Stomach smooth muscle (tissue), 2 donors: Measurements from ENCODE around the gene SH2D4B.

Experiments
- H3K27ac ChIP-seq: one replicate; pipeline ENCODE4 v1.7.0; 2013; ENCODE audit warnings: mild to moderate bottlenecking, low read length, inconsistent platforms
- H3K27me3 ChIP-seq, 2 donors: one replicate each; pipeline ENCODE4 v1.7.0; 2013; ENCODE audit warnings: low read length in 2 of 2; ENCODE audit not compliant: insufficient read depth in 2 of 2, control insufficient read depth in 1 of 2
- H3K36me3 ChIP-seq, 2 donors: one replicate each; pipeline ENCODE4 v1.7.0; 2013; ENCODE audit warnings: low read length in 2 of 2; ENCODE audit not compliant: control insufficient read depth in 2 of 2, insufficient read depth in 2 of 2
- H3K4me1 ChIP-seq: one replicate; pipeline ENCODE4 v1.7.0; 2013; ENCODE audit warnings: low read length; ENCODE audit not compliant: control insufficient read depth, insufficient read depth
- H3K4me3 ChIP-seq, 2 donors: one replicate each; pipeline ENCODE4 v1.7.0; 2013; ENCODE audit warnings: low read length in 2 of 2
- H3K9ac ChIP-seq, 2 donors: one replicate each; pipeline ENCODE4 v1.7.0; 2013; ENCODE audit warnings: low read length in 2 of 2, mild to moderate bottlenecking in 1 of 2
- H3K9me3 ChIP-seq, 2 donors: one replicate each; pipeline ENCODE4 v1.7.0; 2013; ENCODE audit warnings: low read length in 2 of 2; ENCODE audit not compliant: control insufficient read depth in 2 of 2
- donor health status: healthy.
- donor health status: Pancreatic carcinoma.

SH2D4B gene

DNA sequence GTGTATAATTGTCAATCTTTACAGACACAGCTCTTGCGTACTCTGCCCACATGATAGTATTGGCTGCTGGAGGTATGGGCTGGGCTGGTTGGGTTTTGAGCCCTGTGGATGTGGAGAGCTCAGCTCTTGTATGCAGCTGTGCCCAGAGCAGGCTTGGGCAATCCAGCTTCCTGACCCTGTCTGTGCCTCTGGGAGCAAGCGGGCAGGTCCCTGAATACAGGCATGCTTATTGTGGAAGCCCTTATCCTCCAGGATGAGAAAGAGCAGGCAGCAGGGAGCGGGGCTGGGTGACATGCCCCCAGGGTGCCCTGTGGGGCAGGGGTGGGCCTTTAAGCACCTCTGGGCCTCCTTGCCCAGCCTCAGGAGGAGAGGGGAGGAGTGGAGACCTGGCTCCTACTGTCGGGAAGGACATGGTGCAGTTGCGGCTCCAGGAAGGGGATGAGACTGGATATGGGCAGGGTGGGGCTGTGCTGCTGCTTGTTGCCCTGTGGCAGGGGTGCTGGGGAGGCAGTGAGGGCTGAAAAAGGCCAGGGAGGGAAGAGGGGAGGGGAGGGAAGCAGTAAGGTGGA lies 32.7 kb upstream of the SH2D4B start:
- Histone ChIP-seq H3K27me3 (no peaks in the 10 kb centered on the region), H3K9me3 (no peaks in the 10 kb centered on the region), H3K27ac (peak overlapping the region; percentile 24), H3K9ac (peak overlapping the region; percentile 24 to 36), H3K36me3 (peaks cover 5 to 6% of the 10 kb centered on the region in 2 donors), H3K4me3 (no peak overlapping the region), H3K4me1 (peaks cover 41% of the 10 kb centered on the region)

DNA sequence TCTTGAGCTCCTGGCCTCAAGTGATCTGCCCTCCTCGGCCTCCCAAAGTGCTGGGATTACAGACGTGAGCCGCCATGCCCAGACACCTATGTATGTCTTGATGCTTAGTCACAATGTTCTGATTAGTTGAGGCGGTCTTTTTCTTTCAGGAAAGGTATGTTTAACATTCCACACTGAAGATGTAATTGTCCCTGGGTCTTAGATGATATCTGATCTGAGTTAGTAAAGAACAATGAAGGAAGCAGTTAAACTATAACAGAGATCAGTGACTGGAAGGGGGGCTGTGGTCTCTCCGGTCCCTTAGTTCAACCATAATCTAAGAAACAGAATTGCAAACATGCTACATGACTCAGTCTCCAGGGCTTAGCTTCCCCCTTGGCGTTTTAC lies 31.5 kb upstream of the SH2D4B start:
- Histone ChIP-seq H3K4me3 (no peak overlapping the region), H3K4me1 (peaks cover 36% of the 10 kb centered on the region), H3K36me3 (peaks cover 6 to 8% of the 10 kb centered on the region in 2 donors), H3K27me3 (no peaks in the 10 kb centered on the region), H3K27ac (no peak overlapping the region), H3K9me3 (no peaks in the 10 kb centered on the region), H3K9ac (no peak overlapping the region)

GRCh38 chr10:80506836-80507487 lies 30.7 kb upstream of the SH2D4B start:
- Histone ChIP-seq H3K9me3 (no peaks in the 10 kb centered on the region), H3K27me3 (no peaks in the 10 kb centered on the region), H3K9ac (no peak overlapping the region), H3K27ac (no peak overlapping the region), H3K4me1 (peaks cover 30% of the 10 kb centered on the region), H3K36me3 (peaks cover 8 to 10% of the 10 kb centered on the region in 2 donors), H3K4me3 (no peak overlapping the region)

DNA sequence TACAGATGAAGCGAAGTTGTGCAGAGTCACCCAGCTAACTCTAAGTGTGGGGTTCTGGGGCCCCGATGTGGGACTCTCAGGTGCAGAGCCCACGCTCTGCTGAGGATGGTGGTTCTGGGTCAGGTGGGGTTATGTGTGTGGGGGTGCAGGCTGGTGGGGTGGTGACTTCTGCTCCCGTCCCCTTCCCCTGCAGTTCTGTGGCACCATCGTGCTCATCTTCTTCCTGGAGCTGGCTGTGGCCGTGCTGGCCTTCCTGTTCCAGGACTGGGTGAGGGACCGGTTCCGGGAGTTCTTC lies 28.6 kb upstream of the SH2D4B start:
- H3K4me3 ChIP-seq = no peak overlapping the region
- H3K9me3 ChIP-seq = no peaks in the 10 kb centered on the region
- no peak overlapping the region for H3K27ac ChIP-seq

GRCh38 chr10:80509403-80510161 lies 28.1 kb upstream of the SH2D4B start:
- Histone ChIP-seq H3K36me3 (peaks cover 23 to 33% of the 10 kb centered on the region in 2 donors), H3K9ac (no peak overlapping the region), H3K9me3 (no peaks in the 10 kb centered on the region), H3K4me3 (no peak overlapping the region), H3K27ac (no peak overlapping the region), H3K27me3 (no peaks in the 10 kb centered on the region), H3K4me1 (peaks cover 13% of the 10 kb centered on the region)

More for the DNA sequence above, 28.6 kb upstream of the SH2D4B start:
- H3K4me1 ChIP-seq = peaks cover 18% of the 10 kb centered on the region
- peaks cover 20 to 28% of the 10 kb centered on the region in 2 donors for H3K36me3 ChIP-seq
- H3K27me3 ChIP-seq = no peaks in the 10 kb centered on the region
- H3K9ac ChIP-seq = no peak overlapping the region

- Histone ChIP-seq H3K9ac (no peak overlapping the region), H3K36me3 (peaks cover 27 to 36% of the 10 kb centered on the region in 2 donors), H3K27ac (no peak overlapping the region), H3K9me3 (no peaks in the 10 kb centered on the region), H3K4me1 (peaks cover 4% of the 10 kb centered on the region), H3K27me3 (no peaks in the 10 kb centered on the region), H3K4me3 (no peak overlapping the region)
These were observed 25.6 kb upstream of the SH2D4B start for GRCh38 chr10:80512031-80512526.

GRCh38 chr10:80513106-80513505 lies 24.6 kb upstream of the SH2D4B start:
- Histone ChIP-seq H3K36me3 (peaks cover 24 to 41% of the 10 kb centered on the region in 2 donors), H3K27me3 (no peaks in the 10 kb centered on the region), H3K27ac (no peak overlapping the region), H3K4me3 (no peak overlapping the region), H3K9me3 (no peaks in the 10 kb centered on the region), H3K9ac (no peak overlapping the region), H3K4me1 (peaks cover 4% of the 10 kb centered on the region)

DNA sequence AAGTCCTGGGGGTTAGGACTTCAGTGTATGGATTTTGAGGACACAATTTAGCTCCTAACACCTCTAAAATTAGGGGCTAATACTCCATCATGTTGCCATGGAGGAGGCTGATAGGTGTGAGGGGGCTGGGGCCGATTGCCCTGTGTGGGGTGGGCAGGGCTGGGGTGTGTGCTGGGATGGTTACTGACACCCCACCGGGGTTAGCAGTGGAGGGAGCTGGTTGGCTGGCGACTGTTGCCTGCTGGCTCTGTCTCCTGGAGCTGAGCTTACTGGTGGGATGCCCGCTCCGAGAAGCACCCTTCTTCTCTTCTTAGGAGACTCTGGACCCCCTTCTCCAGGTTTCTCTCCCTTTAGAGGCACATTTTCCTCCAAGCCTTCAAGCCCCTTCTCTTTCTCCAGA lies 22.2 kb upstream of the SH2D4B start:
- no peaks in the 10 kb centered on the region for H3K4me1 ChIP-seq
- H3K27ac ChIP-seq = no peak overlapping the region
- no peaks in the 10 kb centered on the region for H3K9me3 ChIP-seq
- H3K36me3 ChIP-seq = peaks cover 19 to 44% of the 10 kb centered on the region in 2 donors
- no peak overlapping the region for H3K4me3 ChIP-seq
- no peak overlapping the region for H3K9ac ChIP-seq
- H3K27me3 ChIP-seq = no peaks in the 10 kb centered on the region

GRCh38 chr10:80515941-80516340 lies 21.8 kb upstream of the SH2D4B start:
- Histone ChIP-seq H3K4me3 (no peak overlapping the region), H3K27me3 (no peaks in the 10 kb centered on the region), H3K36me3 (peaks cover 20 to 44% of the 10 kb centered on the region in 2 donors), H3K9ac (no peak overlapping the region), H3K9me3 (no peaks in the 10 kb centered on the region), H3K4me1 (no peaks in the 10 kb centered on the region), H3K27ac (no peak overlapping the region)

- H3K9ac ChIP-seq = no peak overlapping the region
- H3K27ac ChIP-seq = no peak overlapping the region
- H3K4me1 ChIP-seq = no peaks in the 10 kb centered on the region
- H3K4me3 ChIP-seq = no peak overlapping the region
- H3K27me3 ChIP-seq = no peaks in the 10 kb centered on the region
- H3K36me3 ChIP-seq = peaks cover 24 to 39% of the 10 kb centered on the region in 2 donors
- H3K9me3 ChIP-seq = no peaks in the 10 kb centered on the region
These were observed 21.1 kb upstream of the SH2D4B start for GRCh38 chr10:80516506-80517075.
